HCT116 (cell line): ENCODE data around the gene PA2G4. TPM values are rescaled to one million over a fixed set of nuclear protein-coding genes. Genes with fewer than 3 reads are reported as not detected.
A peak's percentile ranks its signal among the peaks of the same experiment; 100 is the strongest.

ENCODE experiments used
- ATAC-seq: fragments of 200-7000 bp; cut with Tn5 transposase; 2 replicates; pipeline ENCODE4 v1.9.1; 2020; ENCODE audit warnings: mild to moderate bottlenecking, moderate library complexity
- BruUV-seq: library from RNA; stranded (reverse); fragments of 400-500 nt; replicated peaks from 2 replicates; lab custom pipeline; 2021; lab: Mats Ljungman, UMichigan
- CTCF ChIA-PET: fragments of 300-600 bp; sonication (Branson Sonifier 250); formaldehyde crosslinking; loops from one replicate; lab custom pipeline; 2021; ENCODE audit warnings: antibody characterized with exemption; lab: Charles Lee
- POLR2A ChIA-PET: fragments of 300-600, 350-600 bp; sonication (Branson Sonifier 250); formaldehyde crosslinking; loops from one replicate; lab custom pipeline; 2021; ENCODE audit warnings: antibody characterized with exemption; lab: Charles Lee
- RAD21 ChIA-PET, 2 experiments: fragments of 300-600 bp; sonication (Branson Sonifier 250); formaldehyde crosslinking; loops; one replicate each; lab custom pipeline; 2023; ENCODE audit warnings: low total read pairs in 2 of 2; ENCODE audit not compliant: uncharacterized antibody in 2 of 2, unreplicated experiment in 2 of 2, low non-redundant PET in 1 of 2; lab: Charles Lee
- DNase-seq: peaks from one replicate; pipeline ENCODE4 v3.0.0-alpha.2; 2010; ENCODE audit warnings: low read depth, low spot score
- H2AFZ ChIP-seq: fragments of 200-600 bp; shearing (Covaris generic), sonication (generic); 2 replicates; pipeline ENCODE4 v1.6.1; 2017; ENCODE audit warnings: low read depth, mixed run types, mixed read lengths, antibody characterized with exemption, low read length; ENCODE audit not compliant: poor library complexity, severe bottlenecking
- H3K27ac ChIP-seq: 2 replicates; pipeline ENCODE4 v1.5.1; 2012; ENCODE audit warnings: low read depth, low read length
- H3K27me3 ChIP-seq: fragments of 200-600 bp; sonication (generic); 2 replicates; pipeline ENCODE4 v1.6.1; 2016; ENCODE audit warnings: mixed run types, low read length, mixed read lengths; ENCODE audit not compliant: insufficient read depth
- H3K36me3 ChIP-seq, 2 experiments: fragments of 200-500 bp in 1 of 2; fragments of 200-600 bp in 1 of 2; sonication (Bioruptor generic) in 1 of 2; sonication (generic) in 1 of 2; 2 replicates each; pipeline versions ENCODE4 v1.5.1 to v1.6.1; 2014 to 2016; ENCODE audit warnings: low read length in 2 of 2, inconsistent platforms in 1 of 2, mixed read lengths in 1 of 2, mixed run types in 1 of 2; ENCODE audit not compliant: insufficient read depth in 2 of 2, control insufficient read depth in 1 of 2
- H3K4me1 ChIP-seq, 2 experiments: fragments of 200-600 bp in 1 of 2; sonication (generic) in 1 of 2; 2 replicates each; pipeline versions ENCODE4 v1.5.1 to v1.6.1; 2012 to 2017; ENCODE audit warnings: low read length in 2 of 2, inconsistent platforms in 1 of 2, mild to moderate bottlenecking in 1 of 2, mixed read lengths in 1 of 2, mixed run types in 1 of 2, moderate library complexity in 1 of 2; ENCODE audit not compliant: insufficient read depth in 2 of 2, control insufficient read depth in 1 of 2
- H3K4me2 ChIP-seq: fragments of 200-600 bp; sonication (generic); 2 replicates; pipeline ENCODE4 v1.6.1; 2017; ENCODE audit warnings: mixed run types, low read length, mixed read lengths
- H3K4me3 ChIP-seq, 2 experiments: fragments of 200-600 bp in 1 of 2; sonication (generic) in 1 of 2; replicated peaks in 1 of 2; 2 replicates each; pipeline ENCODE4 v1.5.1; 2011 to 2016; ENCODE audit warnings: low read length in 2 of 2, control low read depth in 1 of 2, low read depth in 1 of 2, mild to moderate bottlenecking in 1 of 2, mixed read lengths in 1 of 2, mixed run types in 1 of 2
- H3K79me2 ChIP-seq: fragments of 200-600 bp; sonication (generic); 2 replicates; pipeline ENCODE4 v1.6.1; 2017; ENCODE audit warnings: mild to moderate bottlenecking, mixed run types, low read length, moderate library complexity, mixed read lengths; ENCODE audit not compliant: insufficient read depth
- H3K9ac ChIP-seq: fragments of 200-600 bp; sonication (generic); 2 replicates; pipeline ENCODE4 v1.6.1; 2016; ENCODE audit warnings: low read length, mixed read lengths
- H3K9me2 ChIP-seq: fragments of 200-600 bp; sonication (generic), shearing (Covaris generic); 2 replicates; pipeline ENCODE4 v1.6.1; 2017; ENCODE audit warnings: mixed run types, mild to moderate bottlenecking, moderate library complexity; ENCODE audit not compliant: insufficient read depth
- H3K9me3 ChIP-seq, 2 experiments: fragments of 200-500 bp in 1 of 2; fragments of 200-600 bp in 1 of 2; sonication (Bioruptor generic) in 1 of 2; sonication (generic) in 1 of 2; 2 replicates each; pipeline ENCODE4 v1.6.1; 2014 to 2017; ENCODE audit warnings: low read length in 2 of 2, mixed read lengths in 2 of 2, inconsistent platforms in 1 of 2, low read depth in 1 of 2, mild to moderate bottlenecking in 1 of 2, mixed run types in 1 of 2, moderate library complexity in 1 of 2; ENCODE audit not compliant: control insufficient read depth in 1 of 2, insufficient read depth in 1 of 2
- H4K20me1 ChIP-seq: fragments of 200-600 bp; sonication (generic), shearing (Covaris generic); 2 replicates; pipeline ENCODE4 v1.6.1; 2017; ENCODE audit warnings: mixed run types, mild to moderate bottlenecking, moderate library complexity; ENCODE audit not compliant: insufficient read depth
- ATF3 ChIP-seq: IDR thresholded peaks from 2 replicates; pipeline ENCODE4 v1.6.1; 2012
- CEBPB ChIP-seq: IDR thresholded peaks from 2 replicates; pipeline ENCODE4 v1.6.1; 2012; ENCODE audit warnings: low read depth
- EGR1 ChIP-seq: IDR thresholded peaks from 2 replicates; pipeline ENCODE4 v1.6.1; 2012; ENCODE audit warnings: low read depth
- ELF1 ChIP-seq: IDR thresholded peaks from 2 replicates; pipeline ENCODE4 v1.6.1; 2012; ENCODE audit warnings: low read depth, borderline replicate concordance
- EZH2 ChIP-seq: fragments of 200-600 bp; sonication (generic); IDR thresholded peaks from 2 replicates; pipeline ENCODE4 v1.6.1; 2017; ENCODE audit warnings: antibody characterized with exemption, mixed run types
- FOSL1 ChIP-seq: IDR thresholded peaks from 2 replicates; pipeline ENCODE4 v1.6.1; 2012; ENCODE audit warnings: low read depth
- JUND ChIP-seq: IDR thresholded peaks from 2 replicates; pipeline ENCODE4 v1.6.1; 2012
- POLR2A ChIP-seq: IDR thresholded peaks from 2 replicates; pipeline ENCODE4 v1.7.0; 2011; ENCODE audit warnings: borderline replicate concordance; ENCODE audit not compliant: insufficient read depth, insufficient read length; ENCODE audit errors: extremely low read depth
- POLR2AphosphoS5 ChIP-seq: IDR thresholded peaks from 2 replicates; pipeline ENCODE4 v1.6.1; 2011; ENCODE audit warnings: mild to moderate bottlenecking, low read depth, low read length, moderate library complexity
- RAD21 ChIP-seq: IDR thresholded peaks from 2 replicates; pipeline ENCODE4 v1.6.1; 2012; ENCODE audit warnings: low read depth, mild to moderate bottlenecking
- SIN3A ChIP-seq: IDR thresholded peaks from 2 replicates; pipeline ENCODE4 v1.6.1; 2012; ENCODE audit warnings: low read depth
- SP1 ChIP-seq: IDR thresholded peaks from 2 replicates; pipeline ENCODE4 v1.6.1; 2012; ENCODE audit warnings: low read depth
- SRF ChIP-seq: IDR thresholded peaks from 2 replicates; pipeline ENCODE4 v1.6.1; 2012; ENCODE audit warnings: low read depth
- TCF7L2 ChIP-seq: IDR thresholded peaks from 2 replicates; pipeline ENCODE4 v1.7.0; 2011; ENCODE audit warnings: borderline replicate concordance, inconsistent platforms; ENCODE audit not compliant: insufficient read depth, insufficient read length; ENCODE audit errors: extremely low read depth
- YY1 ChIP-seq: IDR thresholded peaks from 2 replicates; pipeline ENCODE4 v1.6.1; 2011; ENCODE audit warnings: low read length, low read depth, moderate library complexity, mild to moderate bottlenecking; ENCODE audit not compliant: insufficient replicate concordance; ENCODE audit errors: extremely low read depth
- ZBTB33 ChIP-seq: IDR thresholded peaks from 2 replicates; pipeline ENCODE4 v1.6.1; 2011; ENCODE audit warnings: mild to moderate bottlenecking, low read length, moderate library complexity; ENCODE audit not compliant: insufficient replicate concordance; ENCODE audit errors: extremely low read depth
- ZNF274 ChIP-seq: fragments of 200-500 bp; sonication (Bioruptor generic); IDR thresholded peaks from 2 replicates; pipeline ENCODE4 v1.6.1; 2014; ENCODE audit warnings: mild to moderate bottlenecking, low read depth, low read length, inconsistent platforms
- intact Hi-C: fragments of 100-400 bp; cut with micrococcal nuclease; formaldehyde crosslinking; loops from 2 replicates; pipeline ENCODE4 v1.10.0; 2022
- total RNA-seq: library from RNA; stranded (reverse); gene quantifications from one replicate; pipeline ENCODE4 v1.2.1, GENCODE V29; 2021; ENCODE audit not compliant: unreplicated experiment
- TF ChIP-seq, protein P1 (sequence below), 3 experiments: fragments of 200-600 bp in 1 of 3; sonication (generic) in 1 of 3; IDR thresholded peaks in 2 of 3; conservative IDR thresholded peaks in 1 of 3; 2 replicates each; pipeline ENCODE4 v1.5.1; 2012 to 2017; ENCODE audit warnings: low read depth in 2 of 3, low read length in 2 of 3, antibody characterized with exemption in 1 of 3, borderline replicate concordance in 1 of 3, control low read depth in 1 of 3, mild to moderate bottlenecking in 1 of 3, mixed read lengths in 1 of 3, mixed run types in 1 of 3, moderate library complexity in 1 of 3; ENCODE audit not compliant: insufficient read depth in 1 of 3

PA2G4 gene
- total RNA-seq, 1 experiment from 2014 or later: 302 TPM

GRCh38 chr12:56153678-56154065 lies 49.3 kb downstream of the PA2G4 start:
- no peaks in the 10 kb centered on the region for H3K9me2 ChIP-seq
- peak overlapping the region in 1 of 2 experiments; percentile 71; a peak in 3 of 4 replicates for H3K4me3 ChIP-seq
- TF ChIP-seq TCF7L2: no peak
- H4K20me1 ChIP-seq: no peaks in the 10 kb centered on the region
- RAD21 ChIA-PET: no interaction called here
- peaks cover 18 to 30% of the 10 kb centered on the region in 2 experiments for H3K4me1 ChIP-seq
- no peaks in the 10 kb centered on the region for H3K27me3 ChIP-seq
- peak overlapping the region; percentile 80 for H3K9ac ChIP-seq
- H2AFZ ChIP-seq: no peak overlapping the region
- no TSS peak for BruUV-seq
- H3K79me2 ChIP-seq: peaks cover 6% of the 10 kb centered on the region
- ATAC-seq (no peak), DNase-seq (no peak)
- CTCF ChIA-PET: no interaction called here
- POLR2A ChIA-PET: no interaction called here
- no peaks in the 10 kb centered on the region for H3K9me3 ChIP-seq
- H3K4me2 ChIP-seq: peak overlapping the region; percentile 81
- H3K27ac ChIP-seq: no peak overlapping the region
- no peaks in the 10 kb centered on the region; a peak in 1 of 4 replicates for H3K36me3 ChIP-seq
- intact Hi-C loops: loop anchor here (2.0 kb wide), 1 partner anchor 25 kb away; the partner anchor contains the start of gene ESYT1

DNA sequence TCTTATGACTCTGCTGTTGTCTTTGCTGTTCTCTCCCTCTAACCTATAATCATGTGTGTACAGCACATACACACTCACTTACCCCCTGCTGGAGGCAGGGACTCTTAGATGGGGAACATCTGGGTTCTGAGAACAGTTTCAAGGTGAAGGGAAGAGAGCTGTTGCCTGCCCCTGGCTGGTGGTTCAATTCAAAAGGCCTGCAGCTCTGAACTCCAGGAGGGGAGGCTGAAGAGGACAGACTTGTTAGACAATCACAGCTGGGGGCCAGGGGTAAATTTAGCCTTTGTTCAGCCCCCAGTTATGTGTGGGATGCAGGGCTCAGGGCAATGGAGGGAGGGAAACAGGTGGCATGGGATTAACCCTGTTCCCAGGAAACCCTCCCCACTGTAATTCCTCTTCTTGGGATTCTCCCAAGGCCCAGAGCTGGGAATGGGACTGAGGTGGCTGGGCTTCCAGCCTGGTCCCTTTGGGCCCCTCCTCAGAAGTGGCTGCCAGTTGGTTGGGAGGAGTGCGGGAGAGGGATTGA lies 50.0 kb downstream of the PA2G4 start:
- Histone ChIP-seq H3K4me2 (0 out of 2 replicates have a peak overlapping the region, but pooled peaks have one; percentile 81), H3K9me2 (no peaks in the 10 kb centered on the region), H3K36me3 (peaks cover 0 to 4% of the 10 kb centered on the region in 2 experiments; a peak in 2 of 4 replicates), H3K9me3 (no peaks in the 10 kb centered on the region), H3K27me3 (no peaks in the 10 kb centered on the region), H3K79me2 (peaks cover 12% of the 10 kb centered on the region), H4K20me1 (no peaks in the 10 kb centered on the region), H3K9ac (no peak overlapping the region), H3K27ac (no peak overlapping the region), H3K4me1 (peaks cover 19 to 35% of the 10 kb centered on the region in 2 experiments), H3K4me3 (no peak overlapping the region), H2AFZ (no peak overlapping the region)
- CTCF ChIA-PET: interaction anchor here (1.3 kb wide), 1 partner anchor 35 kb away, joined by 3 read pairs; the partner anchor contains the start of gene SMARCC2
- RAD21 ChIA-PET: no interaction called here
- intact Hi-C loops: no loop called here
- POLR2A ChIA-PET: no interaction called here
- no TSS peak for BruUV-seq
- ATAC-seq (no peak), DNase-seq (no peak)
- no peak for TF ChIP-seq ZNF274
- no peak for TF ChIP-seq ZBTB33
- TF ChIP-seq ELF1: no peak
- TF ChIP-seq SIN3A: no peak
- no peak for TF ChIP-seq SP1
- TF ChIP-seq RAD21: no peak
- TF ChIP-seq ATF3: no peak
- TF ChIP-seq EZH2: no peak
- no peak for TF ChIP-seq EGR1
- no peak for TF ChIP-seq POLR2AphosphoS5
- TF ChIP-seq JUND: no peak
- TF ChIP-seq SRF: no peak
- TF ChIP-seq FOSL1: no peak
- TF ChIP-seq POLR2A: no peak
- TF ChIP-seq, protein P1, sequence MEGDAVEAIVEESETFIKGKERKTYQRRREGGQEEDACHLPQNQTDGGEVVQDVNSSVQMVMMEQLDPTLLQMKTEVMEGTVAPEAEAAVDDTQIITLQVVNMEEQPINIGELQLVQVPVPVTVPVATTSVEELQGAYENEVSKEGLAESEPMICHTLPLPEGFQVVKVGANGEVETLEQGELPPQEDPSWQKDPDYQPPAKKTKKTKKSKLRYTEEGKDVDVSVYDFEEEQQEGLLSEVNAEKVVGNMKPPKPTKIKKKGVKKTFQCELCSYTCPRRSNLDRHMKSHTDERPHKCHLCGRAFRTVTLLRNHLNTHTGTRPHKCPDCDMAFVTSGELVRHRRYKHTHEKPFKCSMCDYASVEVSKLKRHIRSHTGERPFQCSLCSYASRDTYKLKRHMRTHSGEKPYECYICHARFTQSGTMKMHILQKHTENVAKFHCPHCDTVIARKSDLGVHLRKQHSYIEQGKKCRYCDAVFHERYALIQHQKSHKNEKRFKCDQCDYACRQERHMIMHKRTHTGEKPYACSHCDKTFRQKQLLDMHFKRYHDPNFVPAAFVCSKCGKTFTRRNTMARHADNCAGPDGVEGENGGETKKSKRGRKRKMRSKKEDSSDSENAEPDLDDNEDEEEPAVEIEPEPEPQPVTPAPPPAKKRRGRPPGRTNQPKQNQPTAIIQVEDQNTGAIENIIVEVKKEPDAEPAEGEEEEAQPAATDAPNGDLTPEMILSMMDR (IDR thresholded peaks at IDR 0.05 in 2 of 3, conservative IDR thresholded peaks at IDR 0.05 in 1 of 3; ENCODE audit: borderline replicate concordance in 1 of 3, insufficient read depth in 1 of 3, low read depth in 2 of 3, low read length in 2 of 3): no peak
- no peak for TF ChIP-seq CEBPB
- TF ChIP-seq YY1: no peak
